ENCODE data around the gene PHOX2A. TPM values are rescaled to one million over a fixed set of nuclear protein-coding genes. Genes with fewer than 3 reads are reported as not detected.
"Not testable (repeated sequence)": the region's sequence is repeated elsewhere in the genome, so short reads cannot be mapped to it uniquely, and the experiment has no call there.

Gene PHOX2A
- total and polyA plus RNA-seq, 10 donors: 0.33 TPM; not detected in 9

DNA sequence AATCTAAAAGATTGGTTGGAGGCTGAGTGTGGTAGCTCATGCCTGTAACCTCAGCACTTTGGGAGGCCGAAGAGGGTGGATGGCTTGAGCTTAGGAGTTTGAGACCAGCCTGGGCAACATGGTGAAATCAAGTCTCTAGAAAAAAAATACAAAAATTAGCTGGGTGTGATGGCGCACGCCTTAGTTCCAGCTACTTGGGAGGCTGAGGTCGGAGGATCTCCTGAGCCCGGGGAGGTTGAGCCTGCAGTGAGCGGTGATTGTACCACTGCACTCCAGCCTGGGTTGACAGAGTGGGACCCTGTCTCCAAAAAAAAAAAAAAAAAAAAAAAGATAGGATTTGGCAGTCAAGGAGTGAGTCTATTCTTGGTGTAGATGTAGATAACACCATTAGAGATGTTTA, 41.4 kb downstream of the PHOX2A start:
- intact Hi-C loops (cut with DNase I; ENCODE audit: low total_unique reads): no loop called here
- no peak overlapping the region for H3K4me3 ChIP-seq
- H3K9me3 ChIP-seq: no peaks in the 10 kb centered on the region
- peaks cover 0 to 11% (median 0%) of the 10 kb centered on the region in 6 donors for H3K4me1 ChIP-seq
- TF ChIP-seq POLR2AphosphoS5 (IDR thresholded peaks at IDR 0.05) (no peak), CTCF (IDR thresholded peaks at IDR 0.05 in 8 of 11, conservative IDR thresholded peaks at IDR 0.05 in 3 of 11) (no peak), POLR2A (IDR thresholded peaks at IDR 0.05) (no peak)
- no peaks in the 10 kb centered on the region for H3K36me3 ChIP-seq
- no peaks in the 10 kb centered on the region for H3K27me3 ChIP-seq (replicated peaks in 1 of 7)
- no peak overlapping the region for H3K27ac ChIP-seq
- no peak for DNase-seq
- 92 to 98% (median 96%) methylated on average over 6 of the region's 6 CpGs for WGBS, 5 donors

DNA sequence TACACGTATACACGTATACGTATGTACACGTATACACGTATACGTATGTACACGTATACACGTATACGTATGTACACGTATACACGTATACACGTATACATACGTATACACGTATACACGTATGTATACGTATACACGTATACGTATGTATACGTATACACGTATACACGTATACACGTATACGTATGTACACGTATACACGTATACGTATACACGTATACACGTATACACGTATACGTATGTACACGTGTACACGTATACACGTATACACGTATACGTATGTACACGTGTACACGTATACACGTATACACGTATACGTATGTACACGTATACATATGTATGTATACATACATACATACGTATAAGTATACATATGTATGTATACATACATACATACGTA, 42.5 kb downstream of the PHOX2A start:
- H3K27me3 ChIP-seq (replicated peaks in 1 of 7); DNase-seq; H3K4me3 ChIP-seq; intact Hi-C loops (cut with DNase I; ENCODE audit: low total_unique reads); H3K9me3 ChIP-seq; H3K27ac ChIP-seq; H3K36me3 ChIP-seq: not testable (repeated sequence)
- WGBS, 5 donors: 85 to 96% (median 95%) methylated on average over 33 to 43 of the region's 43 CpGs
- peaks cover 0 to 11% (median 0%) of the 10 kb centered on the region in 6 donors for H3K4me1 ChIP-seq

DNA sequence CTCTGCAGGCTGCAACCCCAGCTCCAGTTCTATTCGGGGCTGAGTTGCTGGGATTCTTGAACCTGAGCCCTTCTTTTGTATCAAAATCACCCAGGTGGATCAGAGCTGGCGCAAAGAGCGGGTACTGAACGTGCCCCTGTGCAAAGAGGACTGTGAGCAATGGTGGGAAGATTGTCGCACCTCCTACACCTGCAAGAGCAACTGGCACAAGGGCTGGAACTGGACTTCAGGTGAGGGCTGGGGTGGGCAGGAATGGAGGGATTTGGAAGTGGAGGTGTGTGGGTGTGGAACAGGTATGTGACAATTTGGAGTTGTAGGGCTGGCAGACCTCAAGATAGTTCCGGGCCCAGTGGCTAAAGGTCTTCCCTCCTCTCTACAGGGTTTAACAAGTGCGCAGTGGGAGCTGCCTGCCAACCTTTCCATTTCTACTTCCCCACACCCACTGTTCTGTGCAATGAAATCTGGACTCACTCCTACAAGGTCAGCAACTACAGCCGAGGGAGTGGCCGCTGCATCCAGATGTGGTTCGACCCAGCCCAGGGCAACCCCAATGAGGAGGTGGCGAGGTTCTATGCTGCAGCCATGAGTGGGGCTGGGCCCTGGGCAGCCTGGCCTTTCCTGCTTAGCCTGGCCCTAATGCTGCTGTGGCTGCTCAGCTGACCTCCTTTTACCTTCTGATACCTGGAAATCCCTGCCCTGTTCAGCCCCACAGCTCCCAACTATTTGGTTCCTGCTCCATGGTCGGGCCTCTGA, 48.3 kb downstream of the PHOX2A start:
- no peak overlapping the region for H3K4me3 ChIP-seq
- H3K9me3 ChIP-seq: no peaks in the 10 kb centered on the region
- H3K4me1 ChIP-seq: no peaks in the 10 kb centered on the region
- DNase-seq: no peak
- no peak overlapping the region for H3K27ac ChIP-seq
- TF ChIP-seq POLR2A (IDR thresholded peaks at IDR 0.05): no peak
- no peak for TF ChIP-seq POLR2AphosphoS5 (IDR thresholded peaks at IDR 0.05)
- no peak for TF ChIP-seq CTCF (IDR thresholded peaks at IDR 0.05 in 8 of 11, conservative IDR thresholded peaks at IDR 0.05 in 3 of 11)
- H3K27me3 ChIP-seq (replicated peaks in 1 of 7): no peaks in the 10 kb centered on the region
- intact Hi-C loops (cut with DNase I; ENCODE audit: low total_unique reads): no loop called here
- no peaks in the 10 kb centered on the region for H3K36me3 ChIP-seq
- WGBS, 5 donors: 84 to 94% (median 89%) methylated on average over 11 to 12 of the region's 12 CpGs

DNA sequence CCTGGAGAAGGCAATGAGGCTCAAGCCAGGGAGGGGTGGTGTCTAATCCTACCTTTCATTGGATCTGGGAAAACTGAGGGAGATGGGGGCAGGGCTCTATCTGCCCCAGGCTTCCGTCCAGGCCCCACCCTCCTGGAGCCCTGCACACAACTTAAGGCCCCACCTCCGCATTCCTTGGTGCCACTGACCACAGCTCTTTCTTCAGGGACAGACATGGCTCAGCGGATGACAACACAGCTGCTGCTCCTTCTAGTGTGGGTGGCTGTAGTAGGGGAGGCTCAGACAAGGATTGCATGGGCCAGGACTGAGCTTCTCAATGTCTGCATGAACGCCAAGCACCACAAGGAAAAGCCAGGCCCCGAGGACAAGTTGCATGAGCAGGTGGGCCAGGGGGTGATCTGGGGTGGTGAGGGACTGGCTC, 52.0 kb downstream of the PHOX2A start, which contains the start of gene FOLR1:
TSS of gene FOLR1 (plus strand) at position 180 of the 421 bp plus-strand sequence. CDS start at position 214, 34 bp downstream.
- Histone ChIP-seq H3K27me3 (replicated peaks in 1 of 7) (no peaks in the 10 kb centered on the region), H3K9me3 (no peaks in the 10 kb centered on the region), H3K4me1 (no peaks in the 10 kb centered on the region), H3K36me3 (no peaks in the 10 kb centered on the region), H3K27ac (no peak within 1 kb of the TSS), H3K4me3 (no peak within 1 kb of the TSS)
- WGBS, 5 donors: 60 to 92% (median 82%) methylated on average over 4 to 5 of the region's 5 CpGs
- no peak for TF ChIP-seq POLR2A (IDR thresholded peaks at IDR 0.05)
- TF ChIP-seq CTCF (IDR thresholded peaks at IDR 0.05 in 8 of 11, conservative IDR thresholded peaks at IDR 0.05 in 3 of 11): no peak
- no peak for TF ChIP-seq POLR2AphosphoS5 (IDR thresholded peaks at IDR 0.05)
- DNase-seq: no peak
- intact Hi-C loops (cut with DNase I; ENCODE audit: low total_unique reads): no loop called here

All from spleen (tissue), 11 donors.